Parathyroid adenoma (tissue), 2 donors: Measurements from ENCODE around the gene GRIA4.

ENCODE experiments used
- H2AFZ ChIP-seq: fragments of 300-600 bp; sonication (generic); one replicate; pipeline ENCODE4 v1.7.0; 2017; ENCODE audit warnings: antibody characterized with exemption, mild to moderate bottlenecking
- H3K27ac ChIP-seq: fragments of 300-600 bp; sonication (generic); one replicate; pipeline ENCODE4 v1.7.0; 2017
- H3K27me3 ChIP-seq: fragments of 300-600 bp; sonication (generic); one replicate; pipeline ENCODE4 v1.7.0; 2017; ENCODE audit warnings: low read length; ENCODE audit not compliant: control insufficient read depth, insufficient read depth
- H3K36me3 ChIP-seq: fragments of 300-600 bp; sonication (generic); one replicate; pipeline ENCODE4 v1.7.0; 2017; ENCODE audit warnings: low read length; ENCODE audit not compliant: control insufficient read depth, insufficient read depth
- H3K4me1 ChIP-seq: fragments of 300-600 bp; sonication (generic); one replicate; pipeline ENCODE4 v1.7.0; 2017; ENCODE audit warnings: control low read depth
- H3K4me2 ChIP-seq: fragments of 300-600 bp; sonication (generic); one replicate; pipeline ENCODE4 v1.7.0; 2017; ENCODE audit warnings: low read length
- H3K4me3 ChIP-seq: fragments of 300-600 bp; sonication (generic); one replicate; pipeline ENCODE4 v1.7.0; 2017; ENCODE audit warnings: low read depth, low read length
- H3K79me2 ChIP-seq: fragments of 300-600 bp; sonication (generic); one replicate; pipeline ENCODE4 v1.7.0; 2017; ENCODE audit warnings: control low read depth
- H3K9ac ChIP-seq: fragments of 300-600 bp; sonication (generic); one replicate; pipeline ENCODE4 v1.7.0; 2017; ENCODE audit warnings: mild to moderate bottlenecking
- H3K9me3 ChIP-seq: fragments of 300-600 bp; sonication (generic); one replicate; pipeline ENCODE4 v1.7.0; 2017; ENCODE audit warnings: low read length; ENCODE audit not compliant: control insufficient read depth
- TF ChIP-seq, protein P1 (sequence below): fragments of 300-600 bp; sonication (generic); IDR thresholded peaks from one replicate; pipeline ENCODE4 v1.7.0; 2017; ENCODE audit warnings: antibody characterized with exemption, mild to moderate bottlenecking
- donor health status: primary hyperparathyroidism.

Gene GRIA4

DNA sequence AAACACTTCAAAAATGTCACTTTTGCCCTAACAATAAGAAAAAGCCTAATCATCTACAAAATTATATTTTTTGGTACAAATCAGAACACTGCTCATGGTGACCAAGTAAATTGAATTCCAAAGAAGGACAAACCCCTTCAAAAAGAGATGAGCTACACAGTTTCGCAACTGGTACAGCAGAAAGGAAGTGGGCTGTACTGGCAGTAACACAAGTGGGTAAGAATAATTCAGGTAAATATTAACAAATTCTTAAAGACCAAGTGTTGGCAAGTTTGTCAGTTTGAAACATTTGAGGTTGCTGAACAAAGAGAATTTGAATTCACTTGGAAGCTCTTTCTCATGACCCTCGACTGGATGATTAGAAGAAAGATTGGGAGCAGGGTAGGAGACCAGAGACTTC, 376.7 kb downstream of the GRIA4 start:
- TF ChIP-seq, protein P1, sequence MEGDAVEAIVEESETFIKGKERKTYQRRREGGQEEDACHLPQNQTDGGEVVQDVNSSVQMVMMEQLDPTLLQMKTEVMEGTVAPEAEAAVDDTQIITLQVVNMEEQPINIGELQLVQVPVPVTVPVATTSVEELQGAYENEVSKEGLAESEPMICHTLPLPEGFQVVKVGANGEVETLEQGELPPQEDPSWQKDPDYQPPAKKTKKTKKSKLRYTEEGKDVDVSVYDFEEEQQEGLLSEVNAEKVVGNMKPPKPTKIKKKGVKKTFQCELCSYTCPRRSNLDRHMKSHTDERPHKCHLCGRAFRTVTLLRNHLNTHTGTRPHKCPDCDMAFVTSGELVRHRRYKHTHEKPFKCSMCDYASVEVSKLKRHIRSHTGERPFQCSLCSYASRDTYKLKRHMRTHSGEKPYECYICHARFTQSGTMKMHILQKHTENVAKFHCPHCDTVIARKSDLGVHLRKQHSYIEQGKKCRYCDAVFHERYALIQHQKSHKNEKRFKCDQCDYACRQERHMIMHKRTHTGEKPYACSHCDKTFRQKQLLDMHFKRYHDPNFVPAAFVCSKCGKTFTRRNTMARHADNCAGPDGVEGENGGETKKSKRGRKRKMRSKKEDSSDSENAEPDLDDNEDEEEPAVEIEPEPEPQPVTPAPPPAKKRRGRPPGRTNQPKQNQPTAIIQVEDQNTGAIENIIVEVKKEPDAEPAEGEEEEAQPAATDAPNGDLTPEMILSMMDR: no peak
- no peaks in the 10 kb centered on the region for H3K79me2 ChIP-seq
- H3K36me3 ChIP-seq: no peaks in the 10 kb centered on the region
- no peak overlapping the region for H2AFZ ChIP-seq
- H3K4me1 ChIP-seq: no peaks in the 10 kb centered on the region
- H3K4me2 ChIP-seq: no peak overlapping the region
- no peaks in the 10 kb centered on the region for H3K9me3 ChIP-seq
- no peaks in the 10 kb centered on the region for H3K27me3 ChIP-seq
- no peak overlapping the region for H3K27ac ChIP-seq
- no peak overlapping the region for H3K4me3 ChIP-seq
- no peak overlapping the region for H3K9ac ChIP-seq

DNA sequence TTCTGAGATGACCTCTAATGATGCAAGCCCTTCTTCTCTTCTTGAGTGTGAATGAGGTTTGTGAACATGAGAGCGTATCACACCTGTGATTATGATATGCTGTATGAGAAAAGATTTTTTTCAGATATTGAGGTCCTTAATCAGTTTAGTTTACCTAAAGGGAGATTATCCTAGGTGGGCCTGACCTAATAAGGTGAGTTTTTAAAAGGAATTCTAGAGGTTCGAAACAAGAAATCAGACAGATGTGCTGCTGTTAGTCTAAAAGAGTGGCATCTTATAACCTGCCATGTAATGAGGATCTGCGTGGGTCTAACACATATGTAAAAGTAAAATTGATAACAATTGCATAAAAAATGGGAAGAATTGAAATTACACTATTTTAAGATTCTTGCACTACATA, 378.3 kb downstream of the GRIA4 start:
- Histone ChIP-seq H3K4me2 (no peak overlapping the region), H3K9ac (no peak overlapping the region), H3K36me3 (no peaks in the 10 kb centered on the region), H3K27me3 (no peaks in the 10 kb centered on the region), H2AFZ (no peak overlapping the region), H3K79me2 (no peaks in the 10 kb centered on the region), H3K4me3 (no peak overlapping the region), H3K4me1 (no peaks in the 10 kb centered on the region), H3K9me3 (no peaks in the 10 kb centered on the region), H3K27ac (no peak overlapping the region)
- TF ChIP-seq, protein P1: no peak

DNA sequence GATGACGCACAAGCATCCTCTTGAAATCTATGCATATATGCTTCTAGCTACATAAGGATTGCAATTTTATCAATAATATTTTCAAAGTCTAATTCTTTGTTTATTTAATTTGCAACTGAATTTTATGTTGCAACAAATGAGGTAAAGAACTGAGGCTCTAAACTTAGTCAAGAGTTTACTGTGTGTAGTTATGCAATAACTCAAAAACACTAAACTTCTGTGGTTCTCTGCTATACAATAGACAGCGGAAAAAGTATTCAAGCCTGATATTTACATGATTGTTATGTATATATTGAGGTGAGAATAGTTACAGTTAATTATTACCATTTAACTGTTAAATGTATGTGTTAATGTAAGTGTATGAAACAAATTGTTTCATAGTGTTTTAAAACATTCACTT, 379.3 kb downstream of the GRIA4 start:
- H3K4me2 ChIP-seq: no peak overlapping the region
- H3K27ac ChIP-seq: no peak overlapping the region
- H3K4me3 ChIP-seq: no peak overlapping the region
- no peaks in the 10 kb centered on the region for H3K36me3 ChIP-seq
- H3K9ac ChIP-seq: no peak overlapping the region
- no peak overlapping the region for H2AFZ ChIP-seq
- TF ChIP-seq, protein P1: no peak
- H3K27me3 ChIP-seq: no peaks in the 10 kb centered on the region
- no peaks in the 10 kb centered on the region for H3K9me3 ChIP-seq
- H3K79me2 ChIP-seq: no peaks in the 10 kb centered on the region
- H3K4me1 ChIP-seq: no peaks in the 10 kb centered on the region

DNA sequence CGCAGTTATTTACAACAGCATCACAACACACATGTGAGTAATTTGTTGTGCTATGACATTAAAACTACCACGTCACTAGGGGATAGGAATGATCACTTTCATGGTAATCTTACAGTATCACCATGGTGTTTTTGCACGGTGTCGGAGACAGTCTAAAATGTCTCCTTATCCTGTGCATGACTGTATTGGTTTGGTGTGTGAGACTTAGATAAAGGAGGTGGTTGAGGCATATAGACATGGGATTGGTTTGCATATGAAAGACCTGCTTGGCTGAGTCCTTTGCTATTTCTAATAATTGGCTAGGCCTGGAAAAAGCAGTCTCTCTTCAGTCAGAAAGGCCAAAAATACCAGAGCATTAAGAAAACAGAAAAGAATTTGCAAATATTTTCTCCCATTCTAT, 382.0 kb downstream of the GRIA4 start:
- H3K27me3 ChIP-seq: no peaks in the 10 kb centered on the region

More for the DNA sequence above, 382.0 kb downstream of the GRIA4 start:
- Histone ChIP-seq H3K4me3 (no peak overlapping the region), H3K9me3 (no peaks in the 10 kb centered on the region), H3K4me1 (no peaks in the 10 kb centered on the region), H3K9ac (no peak overlapping the region), H3K27ac (no peak overlapping the region), H2AFZ (no peak overlapping the region), H3K4me2 (no peak overlapping the region), H3K79me2 (no peaks in the 10 kb centered on the region), H3K36me3 (no peaks in the 10 kb centered on the region)
- TF ChIP-seq, protein P1: no peak
